Measurements from ENCODE around the gene DIDO1. TPM values are rescaled to one million over a fixed set of nuclear protein-coding genes. Genes with fewer than 3 reads are reported as not detected.

DIDO1 gene
- total RNA-seq, 1 experiment from 2014 or later = 85.9 TPM

GRCh38 chr20:62892348-62893304 is 33.7 kb downstream of the DIDO1 start:
- Histone ChIP-seq H4K91ac (ENCODE audit: insufficient read length, low read depth, low read length) (no peak overlapping the region), H3K14ac (ENCODE audit: insufficient read depth, low read length) (no peak overlapping the region), H3K79me2 (ENCODE audit: insufficient read depth, low read length) (no peaks in the 10 kb centered on the region), H3K27me3 (ENCODE audit: insufficient read depth, low read length) (no peaks in the 10 kb centered on the region), H3K27ac (ENCODE audit: insufficient read length, low read depth, low read length) (no peak overlapping the region), H2AFZ (ENCODE audit: low read length) (no peak overlapping the region), H3K18ac (ENCODE audit: insufficient read length, low read depth, low read length) (no peak overlapping the region), H3K4ac (ENCODE audit: low read depth, low read length) (no peak overlapping the region), H3T11ph (ENCODE audit: low read length) (no peak overlapping the region), H4K5ac (ENCODE audit: insufficient read length, low read depth, low read length) (no peak overlapping the region), H3K56ac (ENCODE audit: insufficient read length, low read depth, low read length) (no peak overlapping the region), H3K9me3 (ENCODE audit: control insufficient read depth, low read depth, low read length) (no peaks in the 10 kb centered on the region), H2BK15ac (ENCODE audit: low read depth, low read length) (no peak overlapping the region), H3K9ac (ENCODE audit: extremely low read depth, insufficient read length, low read length) (no peak overlapping the region), H3K23ac (ENCODE audit: insufficient read length, low read depth, low read length) (no peak overlapping the region), H3K4me2 (ENCODE audit: insufficient read depth, insufficient read length, low read length) (no peak overlapping the region), H2BK5ac (ENCODE audit: insufficient read length, low read length) (no peak overlapping the region), H4K20me1 (ENCODE audit: control insufficient read depth, insufficient read depth, insufficient read length) (no peaks in the 10 kb centered on the region), H3K4me1 (ENCODE audit: insufficient read depth, low read length) (no peaks in the 10 kb centered on the region), H3K23me2 (ENCODE audit: insufficient read length, low read depth, low read length, poor library complexity, severe bottlenecking) (no peaks in the 10 kb centered on the region), H2BK120ac (ENCODE audit: low read depth, low read length, poor library complexity, severe bottlenecking) (no peak overlapping the region), H2BK12ac (ENCODE audit: insufficient read length, low read depth, low read length) (no peak overlapping the region), H3K79me1 (ENCODE audit: insufficient read depth, low read depth, low read length, poor library complexity, severe bottlenecking) (no peaks in the 10 kb centered on the region), H4K8ac (replicated peaks; ENCODE audit: insufficient read length, low read depth, low read length) (no peak overlapping the region), H2BK20ac (ENCODE audit: low read depth, low read length, poor library complexity, severe bottlenecking) (no peak overlapping the region), H2AK5ac (ENCODE audit: insufficient read length, low read length) (no peak overlapping the region)
- Mint-ChIP-seq H3K36me3 (ENCODE audit: insufficient read depth in 1 of 3, low read depth in 3 of 3) (peaks cover 62 to 92% (median 68%) of the 10 kb centered on the region in 3 experiments), H3K27ac (no peak overlapping the region), H3K4me1 (peaks cover 0 to 2% of the 10 kb centered on the region in 2 experiments; a peak in 2 of 4 replicates), H3K27me3 (ENCODE audit: low read depth) (no peaks in the 10 kb centered on the region), H3K4me3 (no peak overlapping the region), H3K9me3 (no peaks in the 10 kb centered on the region)
- WGBS (ENCODE audit: extremely low coverage, insufficient read length, low lambda C conversion rate) = no CpG with 5 or more reads among the region's 25 CpGs
- DNase-seq = no peak
- TF ChIP-seq, protein P1, sequence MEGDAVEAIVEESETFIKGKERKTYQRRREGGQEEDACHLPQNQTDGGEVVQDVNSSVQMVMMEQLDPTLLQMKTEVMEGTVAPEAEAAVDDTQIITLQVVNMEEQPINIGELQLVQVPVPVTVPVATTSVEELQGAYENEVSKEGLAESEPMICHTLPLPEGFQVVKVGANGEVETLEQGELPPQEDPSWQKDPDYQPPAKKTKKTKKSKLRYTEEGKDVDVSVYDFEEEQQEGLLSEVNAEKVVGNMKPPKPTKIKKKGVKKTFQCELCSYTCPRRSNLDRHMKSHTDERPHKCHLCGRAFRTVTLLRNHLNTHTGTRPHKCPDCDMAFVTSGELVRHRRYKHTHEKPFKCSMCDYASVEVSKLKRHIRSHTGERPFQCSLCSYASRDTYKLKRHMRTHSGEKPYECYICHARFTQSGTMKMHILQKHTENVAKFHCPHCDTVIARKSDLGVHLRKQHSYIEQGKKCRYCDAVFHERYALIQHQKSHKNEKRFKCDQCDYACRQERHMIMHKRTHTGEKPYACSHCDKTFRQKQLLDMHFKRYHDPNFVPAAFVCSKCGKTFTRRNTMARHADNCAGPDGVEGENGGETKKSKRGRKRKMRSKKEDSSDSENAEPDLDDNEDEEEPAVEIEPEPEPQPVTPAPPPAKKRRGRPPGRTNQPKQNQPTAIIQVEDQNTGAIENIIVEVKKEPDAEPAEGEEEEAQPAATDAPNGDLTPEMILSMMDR (conservative IDR thresholded peaks at IDR 0.05) = no peak
